NCI-H1436 treated with DMSO at 0.1 percent for 48 hours (cell line): Measurements from ENCODE around the gene SLC22A23.

Experiments
- DNase-seq: peaks from one replicate; lab custom pipeline; 2025; lab: John Stamatoyannopoulos, UW

The SLC22A23 gene

DNA sequence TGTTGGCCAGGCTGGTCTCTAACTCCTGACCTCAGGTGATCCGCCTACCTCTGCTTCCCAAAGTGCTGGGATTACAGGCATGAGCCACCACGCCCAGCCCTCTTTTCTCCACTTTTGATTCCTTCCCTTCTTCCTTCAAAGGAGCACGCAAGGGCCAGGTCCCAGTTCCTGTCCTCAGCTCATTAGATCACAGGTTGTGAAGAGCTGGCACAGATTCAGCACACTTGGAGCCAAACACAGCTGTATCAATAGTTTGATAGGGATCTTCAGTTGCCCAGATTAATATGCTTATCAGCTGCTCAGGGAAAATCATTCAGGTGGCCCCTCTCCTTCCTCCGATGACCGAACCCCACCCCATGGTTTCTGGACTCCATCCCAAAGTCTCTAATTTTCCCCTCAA lies 14.4 kb upstream of the SLC22A23 start:
- no peak for DNase-seq

DNA sequence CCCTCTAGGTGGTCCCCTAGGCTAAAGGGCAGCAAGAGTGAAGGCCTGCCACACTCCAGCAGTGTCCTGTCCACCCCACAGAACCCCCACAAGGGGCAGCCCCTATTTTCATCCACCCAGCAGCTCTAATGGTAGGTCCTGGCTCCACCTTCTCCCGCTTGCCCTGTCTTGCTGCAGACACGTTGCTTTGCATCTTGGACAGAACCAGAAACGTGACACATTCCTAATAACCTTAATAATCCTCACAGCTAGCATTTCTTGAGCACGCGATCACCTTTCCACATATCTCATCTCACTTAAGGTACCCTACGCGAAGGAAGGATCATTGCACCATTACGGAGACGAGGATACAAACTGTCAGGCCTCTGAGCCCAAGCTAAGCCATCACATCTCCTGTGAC lies 11.7 kb upstream of the SLC22A23 start:
- DNase-seq: no peak

DNA sequence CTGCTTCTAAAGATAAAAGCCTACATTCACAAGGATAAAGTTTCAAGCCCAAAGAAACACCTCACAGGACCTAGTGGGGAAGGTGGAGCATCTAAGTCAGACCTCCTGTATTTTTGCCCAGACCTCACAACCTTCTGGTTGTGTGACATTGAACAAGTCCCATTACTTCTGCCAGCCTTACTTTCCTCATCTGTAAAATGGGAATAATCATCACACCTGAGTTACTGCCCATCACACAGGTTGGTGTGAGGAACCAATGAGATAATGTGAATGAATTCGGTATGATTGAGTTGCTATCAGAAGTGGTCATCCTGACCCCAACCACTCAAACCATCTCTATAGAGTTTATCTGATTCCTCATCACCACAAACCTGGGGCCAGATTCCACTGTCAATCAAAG lies 11.1 kb upstream of the SLC22A23 start:
- no peak for DNase-seq

DNA sequence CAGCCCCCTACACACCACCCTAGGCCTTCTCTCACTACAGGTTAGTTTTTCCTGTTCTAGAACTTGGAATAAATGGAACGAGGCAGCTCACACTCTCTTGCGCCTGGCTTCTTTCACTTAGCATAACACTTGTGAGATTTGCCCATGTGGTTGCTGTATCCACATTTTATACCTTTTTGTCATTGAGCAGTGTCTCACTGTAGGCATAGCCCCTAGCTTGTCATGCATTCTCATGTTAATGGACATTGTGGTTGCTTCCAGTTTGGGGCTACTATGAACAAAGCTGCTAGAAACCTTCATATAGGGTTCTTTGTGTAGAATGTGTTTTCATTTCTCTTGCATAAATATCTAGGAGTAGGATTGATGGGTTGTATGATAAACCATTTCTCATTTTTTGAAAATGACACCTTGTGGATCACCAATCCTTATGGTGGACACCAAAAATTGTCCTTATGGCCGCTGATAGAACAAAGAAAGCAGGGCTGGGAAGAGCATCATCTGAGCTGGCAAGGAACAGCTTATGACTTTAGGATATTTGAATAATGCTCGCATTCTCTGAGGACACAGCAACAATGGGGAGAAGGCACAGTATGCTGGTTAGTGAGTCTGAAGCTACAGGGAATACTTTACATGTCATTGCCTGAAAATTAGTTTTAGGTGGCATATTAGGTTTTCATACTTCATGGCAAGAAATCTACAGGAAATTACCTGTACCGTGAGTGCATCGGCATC lies 9.8 kb upstream of the SLC22A23 start:
- DNase-seq: no peak

DNA sequence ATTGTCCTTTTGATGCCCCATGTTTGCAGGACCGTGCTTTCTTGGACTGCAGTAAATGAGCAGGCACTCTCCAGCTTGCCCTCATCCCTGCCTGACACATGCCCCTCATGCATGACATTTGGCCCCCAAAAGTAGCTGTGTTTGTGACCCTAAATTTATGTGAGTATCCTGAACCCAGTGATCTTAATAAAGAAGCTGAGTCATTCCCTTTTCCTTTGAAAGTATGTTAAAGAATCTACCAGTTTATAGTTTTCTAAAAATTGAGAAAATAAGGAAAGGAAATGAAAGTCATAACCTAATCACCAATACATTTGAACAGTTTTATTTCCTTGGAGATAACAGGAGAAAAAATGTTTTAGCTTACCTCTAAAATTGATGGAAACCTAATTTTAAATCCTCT lies 3.4 kb upstream of the SLC22A23 start:
- DNase-seq: no peak

DNA sequence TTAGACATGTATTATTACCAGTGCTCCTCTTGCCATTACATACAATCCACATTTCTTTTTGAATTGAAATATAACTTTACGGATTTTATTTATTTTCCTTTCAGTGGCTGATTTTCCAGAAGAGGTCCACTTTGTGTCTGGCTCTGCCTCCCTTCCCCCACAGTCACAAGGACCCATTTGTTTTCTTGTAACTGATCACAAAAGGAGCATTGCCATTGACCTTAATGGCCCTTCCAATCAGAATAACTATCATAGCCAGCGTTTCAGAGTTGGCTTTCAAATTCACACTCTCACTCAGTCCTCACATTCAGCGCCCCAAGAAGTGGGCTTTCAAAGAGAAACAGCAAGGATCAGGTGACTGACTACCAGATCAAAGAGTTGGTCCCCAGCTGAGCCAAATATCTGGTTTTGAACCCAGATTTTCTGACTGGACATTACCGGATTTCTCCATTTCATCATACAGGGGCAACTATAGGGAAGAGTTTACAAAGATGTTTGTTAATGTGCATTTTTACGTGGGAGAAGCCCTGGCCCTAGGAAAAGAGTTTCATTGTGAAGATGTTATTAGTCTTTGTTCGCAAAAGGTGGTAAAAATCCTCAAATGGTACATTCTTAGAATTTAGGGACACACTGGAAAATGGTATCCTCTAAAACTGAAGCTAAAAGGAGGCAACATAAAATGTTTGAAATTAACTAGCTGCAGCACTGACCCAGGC lies 2.0 kb upstream of the SLC22A23 start:
- no peak for DNase-seq

DNA sequence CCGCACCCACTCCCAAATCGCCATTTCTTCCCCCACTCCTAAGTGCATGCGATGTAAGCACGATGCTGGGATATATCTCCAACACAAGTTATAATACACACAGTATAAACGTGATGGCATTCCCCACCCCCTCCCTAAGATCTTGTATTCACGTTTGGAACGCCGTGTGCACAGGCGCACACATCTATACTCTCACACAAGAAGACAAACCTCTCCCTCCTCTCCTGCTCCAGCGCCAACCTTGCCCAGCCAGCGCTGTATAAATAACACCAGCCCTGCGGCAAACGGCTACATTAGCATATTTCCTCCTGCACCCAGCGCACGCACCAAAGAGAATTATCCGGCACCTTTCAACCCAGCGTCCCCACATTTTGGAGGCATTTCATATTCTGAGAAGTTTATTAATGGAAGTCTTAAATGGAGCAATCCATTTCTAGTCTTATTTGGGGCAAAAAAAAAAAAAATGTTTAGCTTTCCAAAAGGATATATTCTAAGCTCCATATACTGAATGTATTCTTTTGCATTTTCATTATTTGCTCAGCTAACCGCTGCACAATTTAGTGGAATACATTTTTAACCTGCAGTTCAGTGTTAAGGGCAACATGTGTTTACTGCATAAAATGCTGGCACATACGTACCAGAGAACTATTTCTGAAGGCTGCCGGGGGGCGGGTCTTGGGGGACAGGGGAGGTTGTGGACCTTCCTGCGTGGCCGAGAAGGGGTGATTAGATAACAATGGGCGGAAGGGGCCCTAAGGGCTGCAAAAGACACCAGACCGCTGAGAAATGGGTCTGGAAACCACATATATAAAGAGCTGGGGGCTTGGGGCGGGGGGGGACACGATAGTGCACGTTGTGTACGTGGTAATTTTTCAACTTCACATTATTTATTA lies 1.1 kb upstream of the SLC22A23 start:
- peak; percentile 34 for DNase-seq

DNA sequence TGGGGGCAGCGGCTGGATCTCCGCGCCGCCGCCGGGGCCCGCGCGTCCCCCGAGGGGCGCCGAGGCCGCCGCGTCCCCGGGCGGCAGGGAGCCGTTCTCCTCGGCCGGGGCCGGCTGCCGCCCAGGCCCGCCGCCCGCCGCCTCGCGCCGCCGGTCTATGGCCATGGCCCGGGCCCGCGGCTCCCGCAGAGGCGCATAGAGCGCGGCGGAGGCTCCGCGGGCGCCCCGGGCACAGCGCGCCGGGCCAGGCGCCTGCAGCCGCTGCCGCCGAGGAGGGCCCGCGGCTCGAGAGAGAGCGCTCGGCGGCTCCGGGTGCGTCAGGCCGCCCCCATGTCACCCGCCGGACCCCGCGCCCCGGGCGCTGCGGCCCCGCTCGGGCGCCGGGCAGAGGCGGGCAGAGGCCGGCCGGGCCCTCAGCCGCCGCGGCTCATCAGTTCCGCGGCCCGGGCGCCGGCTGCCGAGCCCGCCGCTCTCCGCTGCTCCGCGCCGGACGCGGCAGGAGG lies 404 bp downstream of the SLC22A23 start:
- DNase-seq: no peak

DNA sequence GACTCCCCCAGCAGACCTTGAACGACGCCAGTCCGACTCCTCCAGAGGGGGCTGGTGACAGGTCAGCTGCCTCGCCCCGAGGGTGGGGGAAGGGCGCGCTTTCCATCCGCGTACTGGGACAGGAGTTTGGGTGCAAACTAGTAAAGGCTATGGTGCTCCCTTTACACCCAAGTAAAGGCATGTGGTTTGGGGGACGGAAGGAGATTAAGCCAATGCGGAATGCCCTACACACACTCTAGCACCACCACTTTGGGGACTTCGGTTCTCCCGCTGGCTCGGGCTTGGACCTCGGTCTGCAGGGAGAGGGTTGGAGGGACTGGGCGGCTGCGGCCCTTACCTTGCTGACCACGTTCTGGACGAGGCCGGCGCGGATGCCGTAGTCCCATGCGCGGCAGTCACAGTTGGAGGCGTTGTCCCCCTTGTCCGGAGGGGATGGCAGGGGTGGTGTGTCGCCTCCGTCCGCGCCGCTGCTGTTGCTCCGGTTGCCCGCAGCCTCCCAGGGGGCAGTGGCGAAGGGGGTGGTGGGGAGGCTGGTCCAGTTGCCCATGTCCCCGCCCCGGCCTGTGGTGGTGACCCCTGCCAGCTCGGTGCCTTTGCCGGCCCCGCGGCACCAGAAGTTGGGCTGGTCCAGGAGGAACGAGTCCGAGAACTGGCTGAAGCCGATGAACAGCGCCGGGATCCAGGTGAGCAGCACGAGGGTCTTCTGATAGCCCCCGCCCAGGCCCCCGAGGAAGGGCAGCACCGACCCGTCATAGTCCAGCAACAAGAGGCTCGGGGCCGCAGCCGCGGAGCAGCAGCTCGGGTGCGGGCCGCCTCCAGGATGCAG lies 1.1 kb downstream of the SLC22A23 start:
- DNase-seq: no peak

DNA sequence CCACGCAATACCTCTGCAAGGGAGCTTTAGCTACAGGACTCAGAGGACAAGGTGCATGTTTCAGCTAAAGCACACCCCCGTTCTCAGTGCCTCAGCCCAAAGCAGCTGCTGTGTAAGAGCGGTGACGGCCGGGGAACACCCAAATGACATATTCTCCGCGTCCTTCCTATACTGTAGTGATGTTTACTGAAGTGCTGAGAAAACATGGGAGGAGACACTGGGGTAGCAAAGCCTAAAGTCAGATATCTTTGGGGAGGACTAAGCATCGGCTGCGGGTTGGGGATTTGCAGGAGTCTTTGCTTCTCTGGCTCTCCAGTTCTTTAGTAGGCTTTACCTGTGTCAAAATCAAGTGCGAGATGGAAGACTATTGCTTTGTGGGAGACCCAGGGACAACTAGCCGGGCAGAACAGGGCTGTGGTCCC lies 1.7 kb downstream of the SLC22A23 start:
- DNase-seq: no peak

DNA sequence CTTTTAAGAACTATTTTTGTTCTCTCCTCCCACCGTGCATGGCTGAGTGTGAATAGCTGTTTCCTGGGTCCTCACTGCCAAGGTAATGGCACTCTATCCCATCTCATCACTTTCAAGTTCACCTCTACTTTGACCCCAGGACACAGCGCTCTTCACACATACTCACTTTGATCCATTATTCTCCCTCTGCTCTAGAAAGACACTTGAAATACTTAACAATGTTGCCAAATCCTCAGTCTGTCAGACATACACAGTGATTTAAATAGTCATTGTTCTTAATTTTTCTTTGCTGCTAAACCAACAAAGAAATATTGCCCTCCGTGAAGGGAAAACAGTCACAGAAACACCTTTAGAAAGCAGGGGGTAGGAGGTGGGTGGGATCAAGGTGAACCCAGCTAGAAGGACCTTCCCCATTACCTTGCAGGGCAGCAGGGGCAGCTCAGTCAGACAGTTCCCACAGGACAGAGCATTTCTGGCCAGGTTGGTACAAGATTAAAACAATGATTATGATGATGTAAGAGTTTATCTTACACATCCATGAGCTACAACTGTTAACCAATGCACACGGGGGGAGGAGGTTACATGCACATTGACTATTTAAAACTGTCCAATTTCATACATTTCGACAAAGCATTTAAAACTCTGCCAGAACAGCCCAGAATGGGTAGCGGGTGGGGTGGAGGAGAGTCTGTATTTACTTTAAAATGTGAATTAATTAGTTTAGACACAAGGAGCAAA lies 2.4 kb downstream of the SLC22A23 start:
- DNase-seq: no peak

DNA sequence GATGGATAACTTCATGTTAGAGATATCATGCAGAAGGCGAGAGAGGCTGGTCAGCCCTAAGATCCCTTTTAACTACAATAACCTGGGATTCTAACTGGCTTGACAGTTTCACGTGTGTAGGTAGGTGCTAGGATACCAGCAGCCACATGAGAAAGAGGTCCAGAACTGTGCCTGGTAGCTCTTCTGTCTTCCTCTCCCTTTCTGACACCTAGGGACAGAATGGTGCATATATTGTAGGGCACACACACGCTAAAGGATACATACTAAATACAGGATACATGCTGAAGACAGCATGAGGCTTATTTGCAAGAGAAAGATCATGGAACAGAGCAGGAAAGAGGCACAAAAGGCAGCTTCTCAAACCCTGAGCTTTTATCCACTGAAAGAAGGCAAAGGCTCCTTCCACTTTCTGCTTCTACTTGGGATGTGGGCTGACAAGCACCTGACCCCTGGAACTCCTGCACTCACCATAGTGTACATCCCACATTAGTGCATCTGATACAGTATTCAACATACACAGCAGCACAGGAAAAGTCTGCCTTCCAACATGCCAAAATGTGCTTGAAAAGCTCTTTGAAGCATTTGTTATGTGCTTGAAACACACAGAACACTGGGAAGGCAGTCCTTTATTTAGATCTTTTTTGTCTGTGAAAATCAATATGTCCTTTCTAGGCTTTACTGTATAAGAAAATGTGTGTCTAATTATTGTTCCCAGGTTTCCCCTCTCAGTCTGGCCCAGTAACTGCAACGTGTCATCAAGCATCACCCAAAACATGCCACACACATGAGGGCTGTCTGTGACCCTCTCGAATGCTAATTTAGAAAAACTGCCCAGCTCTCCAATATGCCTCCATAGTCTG lies 3.2 kb downstream of the SLC22A23 start:
- DNase-seq: no peak

DNA sequence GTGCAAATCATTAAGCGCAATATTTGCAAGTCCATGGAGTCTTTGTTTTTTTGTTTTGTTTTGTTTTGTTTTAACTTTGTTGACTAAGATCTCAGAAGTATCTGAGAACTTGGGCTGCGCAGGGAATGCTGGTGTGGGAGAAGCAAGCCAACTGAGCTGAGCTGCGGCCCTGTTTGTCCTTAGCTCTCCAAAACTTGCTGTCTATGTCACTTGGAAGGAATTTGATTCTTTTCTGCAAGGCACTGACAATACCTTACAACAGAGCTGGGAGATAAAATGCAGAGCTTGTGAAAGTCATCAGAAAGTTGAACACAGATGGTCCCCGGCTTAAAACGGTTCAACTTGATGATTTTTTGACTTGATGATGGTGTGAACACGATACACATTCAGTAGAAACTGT lies 5.4 kb downstream of the SLC22A23 start:
- no peak for DNase-seq

DNA sequence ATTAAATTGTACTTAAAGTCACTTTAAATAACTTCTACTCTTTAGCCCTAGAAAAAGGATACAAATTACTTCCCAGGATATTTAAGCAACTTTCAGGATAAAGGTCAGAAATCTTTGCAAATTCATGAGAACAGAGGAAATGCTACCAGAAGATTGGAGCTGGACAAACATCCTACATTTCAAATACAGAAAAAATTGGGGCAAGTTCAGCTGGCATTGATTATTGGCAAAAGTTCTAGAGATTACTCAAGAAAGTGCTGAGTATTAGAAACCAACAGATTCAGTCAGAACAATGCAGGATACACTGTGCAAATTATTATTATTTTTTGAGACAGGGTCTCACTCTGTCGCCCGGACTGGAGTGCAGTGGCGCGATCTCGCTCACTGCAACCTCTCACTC lies 6.0 kb downstream of the SLC22A23 start:
- no peak for DNase-seq

DNA sequence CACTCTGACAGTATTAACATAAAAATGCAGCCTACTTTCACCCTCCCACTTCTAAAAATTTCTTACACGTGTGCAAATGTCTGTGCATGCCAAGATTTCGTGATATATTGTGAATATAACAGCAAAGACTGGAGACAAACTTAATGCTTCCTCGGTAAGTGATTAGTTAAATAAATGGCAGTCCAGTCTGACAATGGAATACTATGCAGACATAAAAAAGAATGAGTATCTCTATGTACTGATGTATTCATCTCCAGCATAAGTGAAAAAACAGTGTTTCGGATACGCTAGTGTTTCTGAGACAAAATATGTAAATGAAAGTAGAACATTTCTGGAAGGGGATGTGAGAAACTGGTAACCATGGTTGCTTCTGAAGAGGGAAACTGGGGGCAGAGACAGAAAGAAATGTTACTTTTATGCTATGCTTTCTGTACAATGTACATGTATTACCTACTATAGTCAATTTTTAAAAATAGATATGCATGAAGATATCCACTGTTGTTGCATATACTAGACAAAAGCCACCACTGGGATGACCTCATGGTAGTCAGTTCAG lies 7.0 kb downstream of the SLC22A23 start:
- DNase-seq: no peak

DNA sequence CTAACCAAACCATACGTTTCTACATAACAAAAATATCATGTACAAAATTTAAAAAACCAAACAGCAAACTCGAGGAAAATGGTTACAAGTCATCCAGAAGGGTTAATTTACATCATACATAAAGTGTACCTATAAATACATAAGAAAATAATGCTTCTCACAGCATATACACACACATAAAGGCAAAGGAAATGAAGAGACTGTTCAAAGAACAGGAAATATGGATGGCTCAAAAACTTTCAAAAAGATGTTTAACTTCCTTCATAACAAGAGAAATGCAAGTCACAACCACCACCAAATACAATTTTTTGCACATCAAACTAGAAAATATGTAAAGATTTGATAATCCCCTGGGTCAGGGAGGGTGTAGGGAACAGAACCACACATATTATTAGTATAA lies 7.5 kb downstream of the SLC22A23 start:
- DNase-seq: no peak

DNA sequence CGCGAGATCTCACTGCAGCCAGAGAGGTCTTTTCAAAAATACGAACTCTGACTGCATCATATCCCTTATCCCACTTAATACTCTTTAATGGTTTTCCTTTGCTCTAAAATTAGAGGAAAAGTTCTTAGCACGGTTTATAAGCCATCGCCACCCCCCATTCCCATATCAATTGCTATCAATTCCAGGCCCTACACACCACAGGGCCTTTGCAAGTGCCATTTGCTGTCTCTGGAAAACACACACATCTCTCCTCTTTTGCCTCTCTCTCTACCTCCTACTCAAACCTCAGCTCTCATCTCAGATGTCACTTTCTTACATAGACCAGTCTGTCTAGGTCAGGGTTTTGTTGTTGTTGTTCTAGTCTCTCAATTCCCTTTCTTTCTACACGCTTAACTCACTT lies 9.8 kb downstream of the SLC22A23 start:
- no peak for DNase-seq

DNA sequence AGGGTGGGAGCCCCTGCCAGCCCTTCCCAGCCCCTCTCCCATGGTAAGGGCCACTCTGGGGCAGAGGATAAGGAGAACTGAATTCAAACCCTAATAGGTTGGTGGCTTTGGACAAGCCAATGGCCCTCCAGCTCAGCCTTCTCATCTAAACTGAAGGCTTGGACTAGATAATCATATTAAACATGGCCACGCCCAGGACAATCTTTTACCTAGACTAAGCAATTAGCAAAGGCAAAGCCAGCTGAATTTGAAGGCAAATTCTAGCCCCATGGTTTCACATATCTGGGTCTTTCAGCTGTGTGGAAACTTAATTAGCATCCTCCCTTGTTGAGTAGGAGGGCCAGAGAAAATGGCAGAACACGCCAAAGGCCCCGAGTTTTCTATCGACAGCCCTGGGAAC lies 10.7 kb downstream of the SLC22A23 start:
- no peak for DNase-seq

DNA sequence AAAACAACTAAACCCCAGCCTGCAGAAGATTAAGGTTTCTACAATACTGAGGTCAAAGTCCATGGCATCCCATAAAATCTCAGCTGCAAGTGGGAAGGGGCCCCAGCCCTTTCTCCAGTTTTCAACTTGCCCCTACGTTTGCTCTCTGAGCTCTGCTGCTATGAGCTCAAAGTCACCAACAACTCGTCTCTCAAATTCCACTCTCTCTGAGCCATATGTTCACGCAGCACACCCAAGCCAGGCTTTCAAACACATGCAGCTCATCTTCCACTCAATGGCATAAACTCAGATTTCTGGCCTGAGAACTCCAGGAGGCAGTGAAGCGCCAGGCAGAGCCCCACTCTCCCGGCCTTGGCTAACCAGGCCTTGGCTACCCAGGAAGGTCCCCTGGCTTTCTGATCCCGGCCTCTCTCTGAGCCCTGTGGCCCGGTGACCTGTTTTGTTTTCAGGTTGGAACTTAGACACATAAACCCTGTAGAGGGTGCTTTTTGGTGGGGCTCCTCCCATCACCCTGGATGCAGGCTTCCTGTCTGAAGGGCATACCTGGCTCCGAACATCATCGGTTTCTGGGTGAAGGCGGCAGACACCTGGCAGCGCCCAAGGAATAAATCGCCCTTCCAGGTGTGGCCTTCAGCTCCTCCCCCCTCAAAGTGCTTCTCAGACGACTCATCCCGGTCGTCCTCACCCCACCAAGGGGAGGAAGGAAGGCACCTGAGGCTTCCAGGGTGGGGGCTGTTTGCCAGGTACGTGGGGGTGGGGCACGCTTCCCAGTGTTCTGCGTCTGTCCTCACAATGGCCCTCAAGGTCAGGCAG lies 12.4 kb downstream of the SLC22A23 start:
- DNase-seq: no peak
